GM18873 (cell line): ENCODE data around the gene DBF4.
A peak's percentile ranks its signal among the peaks of the same experiment; 100 is the strongest.
"Not testable (repeated sequence)": the region's sequence is repeated elsewhere in the genome, so short reads cannot be mapped to it uniquely, and the experiment has no call there.

Experiments used
- ATAC-seq: cut with Tn5 transposase; IDR thresholded peaks from one replicate; pipeline ENCODE4 v1.9.1; 2021; ENCODE audit warnings: mild to moderate bottlenecking, moderate library complexity, moderate number of reproducible peaks; ENCODE audit not compliant: unreplicated experiment, low FRiP score

The DBF4 gene

GRCh38 chr7:87876040-87876868 is at the start of gene DBF4, which contains the start of gene SLC25A40:
Gene DBF4 (plus strand): TSS chr7:87876493. CDS start chr7:87876733, 240 bp downstream.
Gene SLC25A40 (minus strand): TSS chr7:87876360. CDS start chr7:87858727, 17,633 bp downstream.
- ATAC-seq: peak; percentile 89

GRCh38 chr7:87828383-87828782 is 47.9 kb upstream of the DBF4 start:
- not testable (repeated sequence) for ATAC-seq

- no peak for ATAC-seq
Measured at GRCh38 chr7:87831097-87831496, 45.2 kb upstream of the DBF4 start.

GRCh38 chr7:87833130-87833529 is 43.2 kb upstream of the DBF4 start:
- ATAC-seq: no peak

GRCh38 chr7:87837597-87837996 is 38.7 kb upstream of the DBF4 start:
- ATAC-seq: no peak

GRCh38 chr7:87850836-87851593 is 25.3 kb upstream of the DBF4 start:
- ATAC-seq: no peak

GRCh38 chr7:87852306-87852705 is 24.0 kb upstream of the DBF4 start:
- ATAC-seq: no peak

GRCh38 chr7:87853237-87853864 is 22.9 kb upstream of the DBF4 start:
- ATAC-seq: no peak

- ATAC-seq: no peak
Measured at GRCh38 chr7:87858417-87859100, 17.7 kb upstream of the DBF4 start.

- ATAC-seq: no peak
Measured at GRCh38 chr7:87866089-87866488, 10.2 kb upstream of the DBF4 start.

GRCh38 chr7:87866533-87866932 is 9.8 kb upstream of the DBF4 start:
- ATAC-seq: not testable (repeated sequence)

- ATAC-seq: no peak
Measured at GRCh38 chr7:87870471-87870870, 5.8 kb upstream of the DBF4 start.

- no peak for ATAC-seq
Measured at GRCh38 chr7:87872346-87872745, 3.9 kb upstream of the DBF4 start.

- not testable (repeated sequence) for ATAC-seq
Measured at GRCh38 chr7:87873328-87873727, 3.0 kb upstream of the DBF4 start.

GRCh38 chr7:87874066-87874465 is 2.2 kb upstream of the DBF4 start:
- no peak for ATAC-seq

- ATAC-seq: peak; percentile 15
Measured at GRCh38 chr7:87875151-87876039, 898 bp upstream of the DBF4 start.

GRCh38 chr7:87876869-87877234 is 559 bp downstream of the DBF4 start:
- ATAC-seq: no peak

- ATAC-seq: no peak
Measured at GRCh38 chr7:87877366-87878040, 1.2 kb downstream of the DBF4 start.

GRCh38 chr7:87878208-87878735 is 2.0 kb downstream of the DBF4 start:
- no peak for ATAC-seq
